Choroid plexus epithelial cell (primary cell): Measurements from ENCODE around the gene C5orf22.

Experiments used
- DNase-seq: peaks from one replicate; pipeline ENCODE4 v3.0.0-alpha.2; 2010; ENCODE audit warnings: low read depth
- H3K4me3 ChIP-seq: 2 replicates; pipeline ENCODE4 v1.5.1; 2011; ENCODE audit warnings: low read depth, mild to moderate bottlenecking, control low read depth, low read length, moderate library complexity
- TF ChIP-seq, protein P1 (sequence below): conservative IDR thresholded peaks from 2 replicates; pipeline ENCODE4 v1.5.1; 2011; ENCODE audit warnings: low read depth, mild to moderate bottlenecking, control low read depth, inconsistent platforms, low read length, moderate library complexity

C5orf22 gene

DNA sequence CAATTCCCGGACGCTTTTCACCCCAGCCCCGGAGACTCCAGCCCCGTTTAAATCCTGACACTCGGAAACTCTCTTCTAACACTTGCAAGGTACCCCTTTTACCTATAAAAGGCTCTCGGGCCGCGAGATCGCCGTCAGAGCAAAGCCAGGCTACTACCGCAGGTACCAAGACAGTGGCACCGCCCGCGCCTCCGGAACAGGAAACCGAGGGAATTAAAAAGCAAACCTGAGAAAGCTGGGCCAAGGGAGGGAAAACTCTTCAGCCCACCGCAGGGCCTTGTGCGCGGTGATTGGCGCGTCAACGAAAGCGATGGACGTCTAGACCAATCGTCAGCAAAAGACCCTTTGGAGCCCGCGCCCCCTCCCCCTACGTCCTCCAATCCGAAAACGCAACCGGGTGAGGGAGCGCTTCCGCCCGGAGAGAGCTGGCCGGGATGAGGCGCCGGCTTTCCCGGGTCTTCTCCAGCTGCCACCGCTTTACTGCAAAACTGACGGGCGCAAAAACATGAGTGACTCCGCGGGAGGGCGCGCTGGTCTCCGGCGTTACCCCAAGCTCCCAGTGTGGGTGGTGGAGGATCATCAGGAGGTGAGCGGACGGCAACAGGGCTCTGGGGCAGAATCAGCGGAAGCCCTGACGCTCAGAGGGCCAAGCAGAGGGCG is at the start of gene C5orf22, which contains the start of gene DROSHA:
TSS of gene C5orf22 (plus strand) at position 414 of the 660 bp plus-strand sequence. CDS start at position 506, 92 bp downstream.
TSS of gene DROSHA (minus strand) at position 206 of the 660 bp plus-strand sequence. CDS start 3,034 bp downstream, outside the sequence.
- peak within 1 kb of the TSS; percentile 99 for H3K4me3 ChIP-seq

DNA sequence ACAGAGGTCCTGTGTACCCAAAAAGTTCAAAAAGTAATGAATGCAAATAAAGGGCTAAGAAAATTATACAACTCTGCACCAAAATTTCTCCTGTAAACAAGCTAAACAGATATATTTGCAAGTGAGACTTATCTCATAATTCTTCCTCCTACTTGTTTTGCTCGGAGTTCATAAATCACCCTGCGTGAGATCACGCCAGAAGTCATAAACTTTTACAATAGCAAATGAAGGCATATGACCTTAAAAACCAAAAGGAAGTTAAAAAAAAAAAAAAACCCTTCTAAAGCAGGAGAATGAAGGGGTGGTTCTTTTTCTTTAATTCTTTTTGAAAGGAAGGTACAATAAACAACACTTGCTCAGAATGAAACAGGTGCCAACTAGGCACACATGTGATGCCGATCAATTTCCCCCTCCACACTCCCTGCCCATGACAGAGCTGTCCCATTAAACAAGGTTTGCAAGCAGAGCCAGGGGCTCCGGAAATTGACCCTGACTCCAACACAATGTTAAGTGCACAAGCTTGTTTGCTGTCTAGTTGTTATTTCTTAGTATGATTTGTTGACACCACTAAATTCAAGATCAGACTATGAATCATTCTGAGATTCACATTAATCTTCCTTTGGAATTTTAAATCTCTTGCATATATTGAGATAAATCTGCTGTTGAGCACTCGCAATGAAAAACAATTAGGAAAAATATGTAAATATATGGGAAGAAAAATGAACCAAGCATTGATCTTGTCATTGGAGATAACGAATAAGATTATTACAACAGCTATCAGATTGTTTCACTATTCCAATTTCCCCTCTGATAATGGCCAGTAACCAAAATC is 46.5 kb upstream of the C5orf22 start:
- no peak for DNase-seq
- no peak overlapping the region for H3K4me3 ChIP-seq
- TF ChIP-seq, protein P1, sequence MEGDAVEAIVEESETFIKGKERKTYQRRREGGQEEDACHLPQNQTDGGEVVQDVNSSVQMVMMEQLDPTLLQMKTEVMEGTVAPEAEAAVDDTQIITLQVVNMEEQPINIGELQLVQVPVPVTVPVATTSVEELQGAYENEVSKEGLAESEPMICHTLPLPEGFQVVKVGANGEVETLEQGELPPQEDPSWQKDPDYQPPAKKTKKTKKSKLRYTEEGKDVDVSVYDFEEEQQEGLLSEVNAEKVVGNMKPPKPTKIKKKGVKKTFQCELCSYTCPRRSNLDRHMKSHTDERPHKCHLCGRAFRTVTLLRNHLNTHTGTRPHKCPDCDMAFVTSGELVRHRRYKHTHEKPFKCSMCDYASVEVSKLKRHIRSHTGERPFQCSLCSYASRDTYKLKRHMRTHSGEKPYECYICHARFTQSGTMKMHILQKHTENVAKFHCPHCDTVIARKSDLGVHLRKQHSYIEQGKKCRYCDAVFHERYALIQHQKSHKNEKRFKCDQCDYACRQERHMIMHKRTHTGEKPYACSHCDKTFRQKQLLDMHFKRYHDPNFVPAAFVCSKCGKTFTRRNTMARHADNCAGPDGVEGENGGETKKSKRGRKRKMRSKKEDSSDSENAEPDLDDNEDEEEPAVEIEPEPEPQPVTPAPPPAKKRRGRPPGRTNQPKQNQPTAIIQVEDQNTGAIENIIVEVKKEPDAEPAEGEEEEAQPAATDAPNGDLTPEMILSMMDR: no peak

More for the DNA sequence above, at the start of gene C5orf22, which contains the start of gene DROSHA:
- peak; percentile 98 for DNase-seq
- TF ChIP-seq, protein P1: no peak

GRCh38 chr5:31486441-31486840 is 45.7 kb upstream of the C5orf22 start:
- DNase-seq: no peak
- TF ChIP-seq, protein P1: no peak
- no peak overlapping the region for H3K4me3 ChIP-seq

- no peak for DNase-seq
- no peak overlapping the region for H3K4me3 ChIP-seq
- TF ChIP-seq, protein P1: peak; percentile 12
Measured at GRCh38 chr5:31487506-31487905, 44.6 kb upstream of the C5orf22 start.

DNA sequence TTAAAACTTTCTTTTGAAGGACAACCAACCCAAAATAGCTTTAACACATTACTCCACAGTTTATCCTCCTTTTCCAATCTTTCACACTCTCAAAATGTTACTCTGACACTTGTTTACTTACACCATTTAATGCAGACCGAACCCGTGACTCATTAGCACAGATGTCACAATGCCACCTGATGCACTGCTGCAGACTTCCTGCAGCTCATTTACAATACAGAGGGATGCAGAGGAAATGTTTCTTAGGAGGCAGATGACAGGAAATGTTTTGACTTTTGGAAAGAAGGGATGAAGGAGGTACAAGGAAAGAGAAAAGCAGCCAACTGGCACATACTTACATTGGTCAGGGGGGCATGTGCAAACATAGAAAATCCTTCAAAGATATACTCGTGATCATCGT is 39.2 kb upstream of the C5orf22 start:
- TF ChIP-seq, protein P1: no peak

DNA sequence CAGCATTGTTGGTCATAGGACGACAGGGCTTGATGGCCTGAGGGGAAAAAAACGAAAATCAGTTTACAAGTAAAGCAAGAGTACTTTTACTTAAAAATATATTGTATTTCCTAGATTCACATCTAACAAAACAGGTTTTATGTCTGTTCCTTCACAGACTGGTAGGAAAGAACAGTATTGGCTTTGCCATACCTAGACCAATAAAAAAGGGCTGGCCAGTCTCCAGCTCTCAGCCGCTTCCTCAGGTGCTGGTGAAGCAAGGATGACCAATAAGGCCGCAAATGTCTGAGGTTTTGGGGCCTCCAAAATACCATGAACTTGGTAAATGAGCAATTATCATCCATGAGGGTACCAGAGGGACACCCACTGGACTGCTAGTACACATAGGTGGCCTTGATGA is 36.8 kb upstream of the C5orf22 start:
- no peak for DNase-seq

More for the DNA sequence above, 39.2 kb upstream of the C5orf22 start:
- H3K4me3 ChIP-seq: no peak overlapping the region
- DNase-seq: peak; percentile 19

More for the DNA sequence above, 36.8 kb upstream of the C5orf22 start:
- TF ChIP-seq, protein P1: no peak
- H3K4me3 ChIP-seq: no peak overlapping the region
